CD8-positive, alpha-beta memory T cell (primary cell): ENCODE data around the gene ZNF761. TPM values are rescaled to one million over a fixed set of nuclear protein-coding genes. Genes with fewer than 3 reads are reported as not detected.
A peak's percentile ranks its signal among the peaks of the same experiment; 100 is the strongest.
"Not testable (repeated sequence)": the region's sequence is repeated elsewhere in the genome, so short reads cannot be mapped to it uniquely, and the experiment has no call there.

Experiments
- CTCF ChIA-PET: fragments of 350-600 bp; sonication (Branson Sonifier 250); formaldehyde crosslinking; loops from one replicate; lab custom pipeline; 2021; ENCODE audit warnings: antibody characterized with exemption; lab: Charles Lee
- POLR2A ChIA-PET: fragments of 350-600 bp; sonication (Branson Sonifier 250); formaldehyde crosslinking; loops from one replicate; lab custom pipeline; 2021; ENCODE audit warnings: antibody characterized with exemption; lab: Charles Lee
- DNase-seq, 5 donors: peaks; one replicate each; pipeline versions ENCODE4 v3.0.0 to v3.0.0-alpha.2; 2020 to 2022; ENCODE audit warnings: mixed read lengths in 1 of 5
- H3K27ac ChIP-seq: one replicate; pipeline ENCODE4 v1.7.0; 2013; ENCODE audit warnings: low read depth, mild to moderate bottlenecking, low read length, moderate library complexity
- H3K27me3 ChIP-seq: 2 replicates; pipeline ENCODE4 v1.7.0; 2013; ENCODE audit warnings: low read length, mild to moderate bottlenecking; ENCODE audit not compliant: insufficient read depth, poor library complexity, severe bottlenecking
- H3K36me3 ChIP-seq: 2 replicates; pipeline ENCODE4 v1.7.0; 2013; ENCODE audit warnings: mild to moderate bottlenecking, low read length, moderate library complexity; ENCODE audit not compliant: insufficient read depth
- H3K4me1 ChIP-seq: 2 replicates; pipeline ENCODE4 v1.7.0; 2013; ENCODE audit warnings: mild to moderate bottlenecking, low read length, moderate library complexity; ENCODE audit not compliant: insufficient read depth
- H3K4me3 ChIP-seq: 2 replicates; pipeline ENCODE4 v1.7.0; 2013; ENCODE audit warnings: mild to moderate bottlenecking, low read length
- H3K9me3 ChIP-seq: 2 replicates; pipeline ENCODE4 v1.7.0; 2013; ENCODE audit warnings: mild to moderate bottlenecking, low read length
- H3K27ac Mint-ChIP-seq, 8 donors: one replicate each; pipeline ENCODE4 v1.8.0; 2020 to 2021; ENCODE audit warnings: mixed read lengths in 8 of 8, mild to moderate bottlenecking in 6 of 8, inconsistent platforms in 3 of 8, moderate library complexity in 3 of 8
- H3K27me3 Mint-ChIP-seq, 2 donors: one replicate each; pipeline ENCODE4 v1.8.0; 2020 to 2021; ENCODE audit warnings: mixed read lengths in 2 of 2, mild to moderate bottlenecking in 1 of 2, moderate library complexity in 1 of 2
- H3K36me3 Mint-ChIP-seq, 3 donors: one replicate each; pipeline ENCODE4 v1.8.0; 2020 to 2021; ENCODE audit warnings: mixed read lengths in 3 of 3, inconsistent platforms in 1 of 3, mild to moderate bottlenecking in 1 of 3
- H3K4me1 Mint-ChIP-seq, 3 donors: one replicate each; pipeline ENCODE4 v1.8.0; 2020 to 2021; ENCODE audit warnings: mixed read lengths in 3 of 3, inconsistent platforms in 1 of 3, mild to moderate bottlenecking in 1 of 3
- H3K4me3 Mint-ChIP-seq, 7 donors: one replicate each; pipeline ENCODE4 v1.8.0; 2020 to 2021; ENCODE audit warnings: mixed read lengths in 7 of 7, mild to moderate bottlenecking in 6 of 7, moderate library complexity in 4 of 7, inconsistent platforms in 2 of 7
- H3K9me3 Mint-ChIP-seq, 5 donors: one replicate each; pipeline ENCODE4 v1.8.0; 2020 to 2022; ENCODE audit warnings: mixed read lengths in 5 of 5, mild to moderate bottlenecking in 3 of 5, moderate library complexity in 2 of 5, inconsistent platforms in 1 of 5
- polyA plus RNA-seq: library from polyadenylated mRNA; unstranded; fragments of 300-500 nt; fragmentation: Illumina TruSeq; gene quantifications from one replicate; pipeline ENCODE4 v1.2.3, GENCODE V29; 2021
- total RNA-seq, 2 experiments: library from RNA; stranded (reverse); gene quantifications; one replicate each; pipeline ENCODE4 v1.2.3, GENCODE V29; 2021

The ZNF761 gene
- total and polyA plus RNA-seq, 3 experiments from 2014 or later: 8.9 to 10.6 (median 10.6) TPM

DNA sequence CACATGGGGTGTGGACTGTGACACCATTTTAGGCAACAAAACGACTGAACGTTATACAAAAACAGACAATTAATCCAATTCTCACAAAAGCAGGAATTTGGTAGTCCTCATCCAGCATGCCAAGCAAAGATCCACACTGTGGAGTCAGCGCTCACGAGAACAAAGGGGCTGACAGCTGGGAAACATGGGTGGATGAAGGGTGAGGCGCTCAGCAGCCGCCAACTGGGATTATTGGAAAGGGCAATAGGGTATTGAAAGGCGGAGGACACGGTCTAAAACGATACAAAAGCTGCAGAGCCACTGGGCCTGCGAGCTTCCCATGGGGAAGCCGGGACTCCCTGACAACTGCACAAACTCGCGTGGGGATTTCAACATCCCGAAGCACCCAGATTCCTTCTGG, 31.1 kb downstream of the ZNF761 start:
- Histone ChIP-seq H3K27me3 (no peaks in the 10 kb centered on the region), H3K4me1 (no peaks in the 10 kb centered on the region), H3K36me3 (no peaks in the 10 kb centered on the region), H3K4me3 (no peak overlapping the region), H3K9me3 (peaks cover 4% of the 10 kb centered on the region), H3K27ac (no peak overlapping the region)
- Mint-ChIP-seq H3K36me3 (peaks cover 0 to 20% (median 13%) of the 10 kb centered on the region in 3 donors), H3K27me3 (peaks cover 7 to 18% of the 10 kb centered on the region in 2 donors), H3K9me3 (peaks cover 31 to 60% (median 50%) of the 10 kb centered on the region in 5 donors), H3K27ac (no peak overlapping the region), H3K4me3 (no peak overlapping the region), H3K4me1 (peaks cover 5 to 12% (median 9%) of the 10 kb centered on the region in 3 donors)
- CTCF ChIA-PET: no interaction called here
- DNase-seq: no peak
- POLR2A ChIA-PET: no interaction called here

DNA sequence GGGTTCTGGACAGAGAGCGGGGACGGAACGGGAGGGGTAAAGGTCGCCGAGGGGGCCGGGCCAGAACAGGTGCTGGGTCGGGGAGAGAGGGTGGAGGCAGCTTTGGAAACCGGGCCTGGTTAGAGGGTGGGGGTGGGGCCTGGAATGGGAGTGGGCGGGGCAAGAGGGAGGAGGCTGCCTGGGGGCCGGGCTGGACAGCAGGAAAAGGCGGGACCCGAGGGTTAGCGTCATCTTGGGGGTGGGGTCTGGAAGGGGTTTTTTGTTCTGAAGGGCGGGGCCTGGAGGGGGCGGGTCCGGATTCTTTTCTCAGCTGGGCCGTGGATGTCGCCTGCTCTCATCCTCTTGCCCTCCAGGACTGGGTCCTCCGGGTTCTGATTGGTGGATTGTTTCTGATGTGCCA, 31.5 kb downstream of the ZNF761 start:
- H3K27me3 Mint-ChIP-seq: peaks cover 7 to 18% of the 10 kb centered on the region in 2 donors
- DNase-seq: no peak
- H3K4me1 Mint-ChIP-seq: peaks cover 9 to 16% (median 11%) of the 10 kb centered on the region in 3 donors
- H3K9me3 ChIP-seq: peaks cover 4% of the 10 kb centered on the region
- H3K4me3 ChIP-seq: no peak overlapping the region
- no peaks in the 10 kb centered on the region for H3K4me1 ChIP-seq
- H3K36me3 ChIP-seq: no peaks in the 10 kb centered on the region
- H3K4me3 Mint-ChIP-seq: no peak overlapping the region
- H3K27ac Mint-ChIP-seq: no peak overlapping the region
- H3K27me3 ChIP-seq: no peaks in the 10 kb centered on the region
- peaks cover 29 to 56% (median 46%) of the 10 kb centered on the region in 5 donors for H3K9me3 Mint-ChIP-seq
- no peak overlapping the region for H3K27ac ChIP-seq
- CTCF ChIA-PET: no interaction called here
- H3K36me3 Mint-ChIP-seq: peaks cover 0 to 17% (median 14%) of the 10 kb centered on the region in 3 donors
- POLR2A ChIA-PET: no interaction called here

DNA sequence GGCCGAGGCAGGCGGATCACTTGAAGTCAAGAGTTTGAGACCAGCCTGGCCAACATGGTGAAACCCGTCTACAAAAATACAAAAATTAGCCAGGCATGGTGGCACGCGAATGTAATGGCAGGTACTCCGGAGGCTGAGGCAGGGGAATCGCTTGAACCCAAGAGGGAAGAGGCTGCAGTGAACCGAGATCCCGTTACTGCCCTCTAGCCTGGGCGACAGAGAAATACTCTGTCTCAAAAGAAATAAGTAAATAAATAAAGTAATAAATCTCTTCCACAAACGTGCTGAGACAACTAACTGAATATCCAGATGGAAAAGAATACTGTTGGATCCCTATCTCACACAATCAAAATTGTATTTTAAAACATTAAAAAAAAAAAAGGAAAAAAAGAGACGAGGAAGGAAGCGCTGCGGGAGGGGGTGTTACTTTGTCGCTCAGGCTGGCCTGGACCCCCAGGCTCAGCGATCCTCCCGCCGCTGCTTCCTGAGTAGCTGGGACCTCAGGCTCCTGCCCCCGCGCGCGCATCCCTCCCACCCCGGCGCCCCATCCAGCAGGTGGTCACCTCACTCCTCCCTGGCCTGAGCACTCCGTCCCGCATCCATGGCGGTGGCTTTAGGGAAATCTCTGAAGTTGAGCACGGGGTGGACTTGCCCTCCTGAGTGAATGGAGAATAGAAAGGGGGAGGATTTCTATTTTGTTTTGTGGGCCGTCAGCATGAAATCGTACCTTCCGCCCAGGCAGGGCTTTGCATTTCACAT, 35.1 kb downstream of the ZNF761 start:
- H3K36me3 ChIP-seq: no peaks in the 10 kb centered on the region
- Mint-ChIP-seq H3K4me3 (peak overlapping the region; percentile 89 to 98 (median 93)), H3K27me3 (peaks cover 7 to 18% of the 10 kb centered on the region in 2 donors), H3K4me1 (peaks cover 25 to 39% (median 33%) of the 10 kb centered on the region in 3 donors), H3K9me3 (peaks cover 9 to 44% (median 13%) of the 10 kb centered on the region in 5 donors), H3K36me3 (peaks cover 2 to 33% (median 14%) of the 10 kb centered on the region in 3 donors), H3K27ac (peak overlapping the region in 7 of 8 donors; percentile 88 to 97 (median 90))
- no peak overlapping the region for H3K27ac ChIP-seq
- no peaks in the 10 kb centered on the region for H3K4me1 ChIP-seq
- peak overlapping the region; percentile 77 for H3K4me3 ChIP-seq
- H3K9me3 ChIP-seq: no peaks in the 10 kb centered on the region
- ChIA-PET CTCF (no interaction called here), POLR2A (no interaction called here)
- no peaks in the 10 kb centered on the region for H3K27me3 ChIP-seq
- peak in 1 of 5 donors; percentile 6 for DNase-seq

DNA sequence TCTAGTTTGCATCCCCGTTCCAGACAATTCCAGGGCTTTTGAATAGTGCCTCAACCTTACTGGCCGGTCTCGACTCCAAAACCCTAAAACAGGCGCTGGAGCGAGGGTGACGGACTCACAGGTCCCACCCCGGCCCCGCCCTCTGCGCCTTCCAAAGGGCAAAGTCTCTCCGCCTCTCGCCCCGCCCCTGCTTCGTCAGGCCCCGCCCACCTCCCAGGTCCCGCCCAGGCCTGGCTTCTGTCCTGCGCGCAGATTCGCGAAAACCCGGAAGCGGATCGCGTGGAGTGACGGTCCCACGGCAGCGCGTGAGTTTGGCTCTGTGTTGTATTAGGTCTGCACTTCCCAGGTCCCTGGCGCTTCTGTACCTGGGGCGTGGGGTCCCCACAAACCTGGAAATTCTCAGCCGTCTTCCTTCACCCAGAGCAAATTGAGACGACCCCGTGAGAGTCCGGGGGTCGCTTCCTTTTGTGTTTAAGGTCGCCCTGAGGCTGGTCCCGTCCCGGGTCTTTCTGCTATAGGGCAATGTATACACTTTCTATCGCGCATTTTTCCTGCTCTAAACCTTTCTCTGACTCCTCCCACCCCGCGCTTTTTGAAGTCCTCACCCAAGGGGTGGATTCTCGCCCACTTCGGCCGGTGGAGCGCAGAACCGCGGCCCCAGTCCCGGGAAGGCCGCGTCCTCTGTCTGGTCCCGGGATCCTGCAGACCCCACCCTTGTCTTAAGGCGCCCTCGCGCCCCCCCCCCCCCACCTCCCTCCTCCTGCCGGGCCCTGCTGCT, 35.9 kb downstream of the ZNF761 start, which contains the start of gene ZNF813:
Gene ZNF813, plus strand, starts transcription at position 249 of the 778 bp plus-strand sequence. CDS start 16,090 bp downstream, outside the sequence.
- H3K4me1 Mint-ChIP-seq: peaks cover 28 to 43% (median 36%) of the 10 kb centered on the region in 3 donors
- Histone ChIP-seq H3K27me3 (no peaks in the 10 kb centered on the region), H3K4me1 (no peaks in the 10 kb centered on the region), H3K9me3 (no peaks in the 10 kb centered on the region), H3K4me3 (peak within 1 kb of the TSS; percentile 77), H3K27ac (peak within 1 kb of the TSS; percentile 69), H3K36me3 (no peaks in the 10 kb centered on the region)
- peaks cover 9 to 50% (median 16%) of the 10 kb centered on the region in 5 donors for H3K9me3 Mint-ChIP-seq
- CTCF ChIA-PET: no interaction called here
- POLR2A ChIA-PET: no interaction called here
- peaks cover 5 to 39% (median 20%) of the 10 kb centered on the region in 3 donors for H3K36me3 Mint-ChIP-seq
- H3K27ac Mint-ChIP-seq: peak within 1 kb of the TSS; percentile 88 to 97 (median 90)
- peaks cover 6 to 16% of the 10 kb centered on the region in 2 donors for H3K27me3 Mint-ChIP-seq
- peak; percentile 89 to 96 (median 94) for DNase-seq
- peak within 1 kb of the TSS; percentile 89 to 98 (median 93) for H3K4me3 Mint-ChIP-seq

DNA sequence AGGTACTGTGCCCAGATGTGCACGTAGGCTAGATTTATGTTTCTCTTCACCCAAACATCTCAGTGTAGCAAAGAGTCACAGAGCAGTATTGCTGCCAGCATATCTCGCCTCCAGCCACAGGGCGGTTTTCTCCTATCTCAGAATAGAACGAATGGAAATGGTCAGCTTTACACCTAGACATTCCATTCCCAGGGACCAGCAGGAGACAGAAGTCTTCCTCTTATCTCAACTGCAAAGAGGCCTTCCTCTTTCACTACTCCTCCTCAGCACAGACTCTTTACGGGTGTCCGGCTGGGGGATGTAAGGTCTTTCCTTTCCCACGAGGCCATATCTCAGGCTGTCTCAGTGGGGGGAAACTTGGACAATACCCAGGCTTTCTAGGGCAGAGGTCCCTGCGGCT, 36.8 kb downstream of the ZNF761 start:
- POLR2A ChIA-PET, H3K27me3 Mint-ChIP-seq, H3K9me3 ChIP-seq, DNase-seq, H3K27me3 ChIP-seq, H3K4me1 ChIP-seq, CTCF ChIA-PET, H3K36me3 ChIP-seq: not testable (repeated sequence)
- Histone ChIP-seq H3K4me3 (peak overlapping the region; percentile 77), H3K27ac (peak overlapping the region; percentile 31)
- Mint-ChIP-seq H3K9me3 (peaks cover 1 to 50% (median 12%) of the 10 kb centered on the region in 5 donors), H3K4me3 (peak overlapping the region; percentile 89 to 98 (median 93)), H3K27ac (peak overlapping the region in 3 of 8 donors; percentile 17 to 94 (median 87)), H3K4me1 (peaks cover 26 to 43% (median 36%) of the 10 kb centered on the region in 3 donors), H3K36me3 (peaks cover 8 to 43% (median 28%) of the 10 kb centered on the region in 3 donors)

DNA sequence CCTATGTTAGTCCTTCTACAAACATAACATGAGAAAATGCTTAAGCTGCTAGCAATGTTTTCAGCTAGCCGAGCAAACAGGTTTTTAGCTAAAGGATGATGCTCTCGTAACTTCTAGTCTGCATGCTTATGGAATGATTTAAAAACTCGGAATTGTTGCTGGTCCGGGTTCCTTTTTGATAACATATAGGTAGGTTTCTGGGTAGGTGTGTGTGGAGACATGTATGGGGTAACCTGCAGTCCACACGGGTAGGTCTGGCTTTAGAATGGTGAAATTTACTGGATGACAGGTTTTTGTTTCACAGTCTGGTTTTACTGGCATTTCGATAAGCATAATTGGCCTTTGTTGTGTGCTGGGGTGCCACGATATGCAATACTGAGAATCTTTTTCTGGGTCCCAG, 40.1 kb downstream of the ZNF761 start:
- peaks cover 22 to 70% (median 55%) of the 10 kb centered on the region in 3 donors for H3K36me3 Mint-ChIP-seq
- peak overlapping the region in 1 of 7 donors; percentile 25 for H3K4me3 Mint-ChIP-seq
- H3K4me1 Mint-ChIP-seq: peaks cover 31 to 49% (median 32%) of the 10 kb centered on the region in 3 donors
- H3K27me3 Mint-ChIP-seq: no peaks in the 10 kb centered on the region
- DNase-seq: no peak
- Histone ChIP-seq H3K36me3 (peaks cover 19% of the 10 kb centered on the region), H3K9me3 (peaks cover 6% of the 10 kb centered on the region), H3K27me3 (no peaks in the 10 kb centered on the region), H3K27ac (no peak overlapping the region), H3K4me1 (no peaks in the 10 kb centered on the region), H3K4me3 (no peak overlapping the region)
- POLR2A ChIA-PET: no interaction called here
- CTCF ChIA-PET: interaction anchor here (1.5 kb wide), 1 partner anchor 276 kb away, joined by 3 read pairs; no protein-coding TSS in a partner anchor
- no peak overlapping the region for H3K27ac Mint-ChIP-seq
- peaks cover 18 to 68% (median 31%) of the 10 kb centered on the region in 5 donors for H3K9me3 Mint-ChIP-seq

DNA sequence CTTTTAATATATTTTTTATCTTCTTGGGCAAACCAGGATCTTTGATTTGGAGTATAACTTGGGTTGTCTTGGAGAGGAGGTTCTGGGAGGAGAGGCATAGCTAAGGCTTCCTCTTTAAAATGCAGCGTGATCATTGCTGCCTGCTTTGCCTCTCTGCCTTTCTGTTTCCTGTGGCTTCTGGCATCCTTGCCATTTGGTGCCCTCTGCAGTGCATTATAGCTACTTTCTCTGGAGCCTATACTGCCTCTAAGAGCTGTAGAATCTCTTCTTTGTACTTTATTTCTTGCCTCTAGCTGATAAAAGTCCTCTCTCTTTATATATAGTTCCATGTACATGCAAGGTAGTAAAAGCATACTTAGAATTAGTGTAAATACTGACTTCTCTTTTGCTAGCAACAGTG, 43.0 kb downstream of the ZNF761 start:
- Mint-ChIP-seq H3K36me3 (peaks cover 38 to 88% (median 76%) of the 10 kb centered on the region in 3 donors), H3K4me3 (peak overlapping the region in 1 of 7 donors; percentile 4), H3K9me3 (peaks cover 26 to 89% (median 54%) of the 10 kb centered on the region in 5 donors), H3K4me1 (peaks cover 10 to 22% (median 13%) of the 10 kb centered on the region in 3 donors)
- POLR2A ChIA-PET, H3K27me3 ChIP-seq, H3K4me1 ChIP-seq, H3K4me3 ChIP-seq, DNase-seq, H3K9me3 ChIP-seq, H3K27ac ChIP-seq, H3K27ac Mint-ChIP-seq, H3K27me3 Mint-ChIP-seq: not testable (repeated sequence)
- peaks cover 30% of the 10 kb centered on the region for H3K36me3 ChIP-seq
- CTCF ChIA-PET: interaction anchor here (1.3 kb wide), 1 partner anchor 39 kb away, joined by 4 read pairs; no protein-coding TSS in a partner anchor
